Loucy (cell line): ENCODE measurements around the gene KRT4.

Source experiments
- H2AFZ ChIP-seq: fragments of 200-600 bp; sonication (generic); 2 replicates; pipeline ENCODE4 v1.6.0; 2016; ENCODE audit warnings: antibody characterized with exemption, mild to moderate bottlenecking, low read length, moderate library complexity
- H3F3A ChIP-seq: fragments of 200-600 bp; 2 replicates; pipeline ENCODE4 v1.6.0; 2016; ENCODE audit warnings: antibody characterized with exemption, low read depth, mild to moderate bottlenecking
- H3K27me3 ChIP-seq: fragments of 200-600 bp; sonication (generic); 2 replicates; pipeline ENCODE4 v1.6.1; 2014; ENCODE audit warnings: low read length, mild to moderate bottlenecking; ENCODE audit not compliant: insufficient read depth, poor library complexity, severe bottlenecking
- H3K36me3 ChIP-seq: fragments of 200-600 bp; sonication (generic); 2 replicates; pipeline ENCODE4 v1.6.1; 2016; ENCODE audit warnings: low read length; ENCODE audit not compliant: insufficient read depth
- H3K4me1 ChIP-seq: fragments of 200-600 bp; sonication (generic); 2 replicates; pipeline ENCODE4 v1.5.1; 2014; ENCODE audit warnings: low read length, mild to moderate bottlenecking; ENCODE audit not compliant: insufficient read depth, poor library complexity, severe bottlenecking
- H3K4me2 ChIP-seq: fragments of 200-600 bp; sonication (generic); 2 replicates; pipeline ENCODE4 v1.6.0; 2014; ENCODE audit warnings: antibody characterized with exemption, low read length, low read depth, mild to moderate bottlenecking; ENCODE audit not compliant: poor library complexity, severe bottlenecking
- H3K4me3 ChIP-seq: fragments of 200-600 bp; sonication (generic); 2 replicates; pipeline ENCODE4 v1.5.1; 2014; ENCODE audit warnings: low read length, mild to moderate bottlenecking, mixed read lengths; ENCODE audit not compliant: poor library complexity, severe bottlenecking
- H3K79me2 ChIP-seq: fragments of 200-600 bp; sonication (generic); 2 replicates; pipeline ENCODE4 v1.6.1; 2014; ENCODE audit warnings: low read length; ENCODE audit not compliant: insufficient read depth
- H3K9ac ChIP-seq: fragments of 200-600 bp; sonication (generic); 2 replicates; pipeline ENCODE4 v1.6.0; 2014; ENCODE audit warnings: mild to moderate bottlenecking, low read depth, low read length, moderate library complexity; ENCODE audit not compliant: poor library complexity, severe bottlenecking
- H3K9me2 ChIP-seq: fragments of 200-600 bp; sonication (generic); replicated peaks from 2 replicates; pipeline ENCODE4 v1.6.1; 2016; ENCODE audit warnings: low read depth, low read length, mixed read lengths
- H3K9me3 ChIP-seq: fragments of 200-600 bp; sonication (generic); 2 replicates; pipeline ENCODE4 v1.6.1; 2014; ENCODE audit warnings: mild to moderate bottlenecking, antibody characterized with exemption, low read length, low read depth; ENCODE audit not compliant: insufficient read depth
- H4K20me1 ChIP-seq: fragments of 200-600 bp; sonication (generic); 2 replicates; pipeline ENCODE4 v1.6.0; 2014; ENCODE audit warnings: antibody characterized with exemption, low read length, mild to moderate bottlenecking; ENCODE audit not compliant: insufficient read depth, poor library complexity, severe bottlenecking
- CTCF ChIP-seq: fragments of 200-600 bp; sonication (generic); conservative IDR thresholded peaks from 2 replicates; pipeline ENCODE4 v1.5.1; 2014; ENCODE audit warnings: mild to moderate bottlenecking, antibody characterized with exemption, low read length
- EZH2phosphoT487 ChIP-seq: fragments of 200-600 bp; IDR thresholded peaks from 2 replicates; pipeline ENCODE4 v1.6.1; 2018; ENCODE audit warnings: antibody characterized with exemption, mild to moderate bottlenecking, moderate library complexity, borderline replicate concordance

KRT4 gene

GRCh38 chr12:52821071-52821730 is 7.3 kb upstream of the KRT4 start:
- no peak overlapping the region for H2AFZ ChIP-seq
- H3K4me1 ChIP-seq = no peaks in the 10 kb centered on the region
- no peaks in the 10 kb centered on the region for H3F3A ChIP-seq
- H3K4me2 ChIP-seq = no peak overlapping the region
- TF ChIP-seq CTCF = no peak
- no peak for TF ChIP-seq EZH2phosphoT487
- H3K36me3 ChIP-seq = no peaks in the 10 kb centered on the region
- no peak overlapping the region for H3K9ac ChIP-seq
- no peak overlapping the region for H3K4me3 ChIP-seq
- no peaks in the 10 kb centered on the region for H3K9me3 ChIP-seq
- no peaks in the 10 kb centered on the region for H3K9me2 ChIP-seq
- no peaks in the 10 kb centered on the region for H4K20me1 ChIP-seq
- H3K79me2 ChIP-seq = no peaks in the 10 kb centered on the region
- no peaks in the 10 kb centered on the region for H3K27me3 ChIP-seq

GRCh38 chr12:52820521-52820920 is 6.6 kb upstream of the KRT4 start:
- Histone ChIP-seq H3K36me3 (no peaks in the 10 kb centered on the region), H3K9ac (no peak overlapping the region), H3K79me2 (no peaks in the 10 kb centered on the region), H3K9me2 (no peaks in the 10 kb centered on the region), H3K4me1 (no peaks in the 10 kb centered on the region), H3F3A (no peaks in the 10 kb centered on the region), H3K27me3 (no peaks in the 10 kb centered on the region), H3K4me3 (no peak overlapping the region), H3K9me3 (no peaks in the 10 kb centered on the region), H3K4me2 (no peak overlapping the region), H4K20me1 (no peaks in the 10 kb centered on the region), H2AFZ (no peak overlapping the region)
- TF ChIP-seq EZH2phosphoT487 (no peak), CTCF (no peak)

- Histone ChIP-seq H3K36me3 (no peaks in the 10 kb centered on the region), H2AFZ (no peak overlapping the region), H3F3A (no peaks in the 10 kb centered on the region), H3K9me2 (no peaks in the 10 kb centered on the region), H3K4me1 (no peaks in the 10 kb centered on the region), H4K20me1 (no peaks in the 10 kb centered on the region), H3K4me3 (no peak overlapping the region), H3K27me3 (no peaks in the 10 kb centered on the region), H3K79me2 (no peaks in the 10 kb centered on the region), H3K9ac (no peak overlapping the region), H3K9me3 (no peaks in the 10 kb centered on the region), H3K4me2 (no peak overlapping the region)
- TF ChIP-seq CTCF = no peak
- TF ChIP-seq EZH2phosphoT487 = no peak
Observed at GRCh38 chr12:52819731-52820510, 6.0 kb upstream of the KRT4 start.
